ENCODE measurements around the gene WSCD2. TPM values are rescaled to one million over a fixed set of nuclear protein-coding genes. Genes with fewer than 3 reads are reported as not detected.
A peak's percentile ranks its signal among the peaks of the same experiment; 100 is the strongest.

WSCD2 gene
- total and polyA plus RNA-seq, 7 donors, result 0.32 to 10.5 (median 2.6) TPM; not detected in 2

GRCh38 chr12:108116254-108116653 is 12.8 kb upstream of the WSCD2 start:
- 71 to 77% methylated on average over 4 of the region's 4 CpGs for WGBS, 2 donors
- TF ChIP-seq POLR2AphosphoS5 (IDR thresholded peaks at IDR 0.05) (no peak), CTCF (IDR thresholded peaks at IDR 0.05) (no peak), POLR2A (IDR thresholded peaks at IDR 0.05) (no peak), EP300 (IDR thresholded peaks at IDR 0.05) (no peak)
- no peaks in the 10 kb centered on the region for H3K27me3 ChIP-seq
- H3K4me3 ChIP-seq, result no peak overlapping the region
- no peaks in the 10 kb centered on the region for H3K9me3 ChIP-seq
- peak overlapping the region in 2 of 4 donors; percentile 76 to 88 for H3K27ac ChIP-seq
- no peaks in the 10 kb centered on the region for H3K36me3 ChIP-seq
- H3K4me1 ChIP-seq, result peaks cover 0 to 69% (median 36%) of the 10 kb centered on the region in 4 donors
- intact Hi-C loops (cut with DNase I), result no loop called here
- DNase-seq, result no peak

- 80 to 83% methylated on average over 1 of the region's 1 CpG for WGBS, 2 donors
- intact Hi-C loops (cut with DNase I), result no loop called here
Observed at GRCh38 chr12:108116699-108117098, 12.4 kb upstream of the WSCD2 start.

GRCh38 chr12:108117163-108117849 is 11.8 kb upstream of the WSCD2 start:
- Histone ChIP-seq H3K27ac (peak overlapping the region in 2 of 4 donors; percentile 35 to 51), H3K4me3 (no peak overlapping the region), H3K4me1 (peaks cover 0 to 64% (median 35%) of the 10 kb centered on the region in 4 donors), H3K36me3 (no peaks in the 10 kb centered on the region), H3K9me3 (peaks cover 0 to under 1% (median 0%) of the 10 kb centered on the region in 4 donors), H3K27me3 (no peaks in the 10 kb centered on the region)
- WGBS, 2 donors, result 90 to 91% methylated on average over 6 of the region's 6 CpGs
- intact Hi-C loops (cut with DNase I), result no loop called here
- no peak for DNase-seq
- no peak for TF ChIP-seq EP300 (IDR thresholded peaks at IDR 0.05)
- TF ChIP-seq CTCF (IDR thresholded peaks at IDR 0.05), result no peak
- no peak for TF ChIP-seq POLR2AphosphoS5 (IDR thresholded peaks at IDR 0.05)
- TF ChIP-seq POLR2A (IDR thresholded peaks at IDR 0.05), result no peak

More at GRCh38 chr12:108116699-108117098, 12.4 kb upstream of the WSCD2 start:
- H3K27me3 ChIP-seq, result no peaks in the 10 kb centered on the region
- TF ChIP-seq EP300 (IDR thresholded peaks at IDR 0.05), result no peak
- TF ChIP-seq CTCF (IDR thresholded peaks at IDR 0.05), result no peak
- no peak for TF ChIP-seq POLR2A (IDR thresholded peaks at IDR 0.05)
- TF ChIP-seq POLR2AphosphoS5 (IDR thresholded peaks at IDR 0.05), result no peak
- H3K4me3 ChIP-seq, result no peak overlapping the region
- H3K9me3 ChIP-seq, result no peaks in the 10 kb centered on the region
- H3K27ac ChIP-seq, result peak overlapping the region in 2 of 4 donors; percentile 76 to 88
- no peak for DNase-seq
- no peaks in the 10 kb centered on the region for H3K36me3 ChIP-seq
- H3K4me1 ChIP-seq, result peaks cover 0 to 69% (median 36%) of the 10 kb centered on the region in 4 donors

- Histone ChIP-seq H3K27ac (peak overlapping the region in 1 of 4 donors; percentile 51), H3K9me3 (peaks cover 0 to 6% (median 0%) of the 10 kb centered on the region in 4 donors), H3K27me3 (no peaks in the 10 kb centered on the region), H3K4me1 (peaks cover 0 to 58% (median 29%) of the 10 kb centered on the region in 4 donors), H3K4me3 (no peak overlapping the region), H3K36me3 (no peaks in the 10 kb centered on the region)
- TF ChIP-seq POLR2A (IDR thresholded peaks at IDR 0.05) (no peak), CTCF (IDR thresholded peaks at IDR 0.05) (no peak)
- intact Hi-C loops (cut with DNase I), result no loop called here
- no peak for DNase-seq
Observed at GRCh38 chr12:108117902-108118301, 11.2 kb upstream of the WSCD2 start.
